GM21515 (cell line): Measurements from ENCODE around the gene PAWR.
"Not testable (repeated sequence)": the region's sequence is repeated elsewhere in the genome, so short reads cannot be mapped to it uniquely, and the experiment has no call there.

Source experiments
- ATAC-seq: cut with Tn5 transposase; IDR thresholded peaks from one replicate; pipeline ENCODE4 v1.9.1; 2021; ENCODE audit not compliant: unreplicated experiment

The PAWR gene

GRCh38 chr12:79687711-79688260, 3.0 kb downstream of the PAWR start:
- no peak for ATAC-seq

- no peak for ATAC-seq
Observed at GRCh38 chr12:79686171-79686570, 4.6 kb downstream of the PAWR start.

GRCh38 chr12:79685068-79685467, 5.7 kb downstream of the PAWR start:
- no peak for ATAC-seq

GRCh38 chr12:79684338-79684737, 6.4 kb downstream of the PAWR start:
- not testable (repeated sequence) for ATAC-seq

GRCh38 chr12:79682593-79682992, 8.2 kb downstream of the PAWR start:
- no peak for ATAC-seq

GRCh38 chr12:79681008-79681590, 9.7 kb downstream of the PAWR start:
- no peak for ATAC-seq

GRCh38 chr12:79680051-79680450, 10.7 kb downstream of the PAWR start:
- no peak for ATAC-seq

GRCh38 chr12:79678306-79678705, 12.5 kb downstream of the PAWR start:
- ATAC-seq, result no peak

GRCh38 chr12:79677672-79678071, 13.1 kb downstream of the PAWR start:
- ATAC-seq, result no peak

GRCh38 chr12:79676579-79676978, 14.2 kb downstream of the PAWR start:
- no peak for ATAC-seq

- no peak for ATAC-seq
Observed at GRCh38 chr12:79674629-79675028, 16.1 kb downstream of the PAWR start.

- peak; percentile 61 for ATAC-seq
Observed at GRCh38 chr12:79673354-79673753, 17.4 kb downstream of the PAWR start.

GRCh38 chr12:79668113-79668512, 22.7 kb downstream of the PAWR start:
- ATAC-seq, result no peak

GRCh38 chr12:79665212-79665887, 25.4 kb downstream of the PAWR start:
- no peak for ATAC-seq

- no peak for ATAC-seq
Observed at GRCh38 chr12:79664518-79664917, 26.2 kb downstream of the PAWR start.

GRCh38 chr12:79662046-79662811, 28.5 kb downstream of the PAWR start:
- no peak for ATAC-seq

GRCh38 chr12:79661629-79662028, 29.1 kb downstream of the PAWR start:
- no peak for ATAC-seq

- ATAC-seq, result no peak
Observed at GRCh38 chr12:79659961-79660431, 30.8 kb downstream of the PAWR start.

GRCh38 chr12:79658221-79658620, 32.5 kb downstream of the PAWR start:
- ATAC-seq, result no peak

- no peak for ATAC-seq
Observed at GRCh38 chr12:79657136-79657535, 33.6 kb downstream of the PAWR start.

- no peak for ATAC-seq
Observed at GRCh38 chr12:79655036-79655435, 35.7 kb downstream of the PAWR start.

GRCh38 chr12:79652521-79652920, 38.2 kb downstream of the PAWR start:
- no peak for ATAC-seq
